Thymus (tissue), 11 donors: ENCODE data around the gene HPS5. TPM values are rescaled to one million over a fixed set of nuclear protein-coding genes. Genes with fewer than 3 reads are reported as not detected.
"Not testable (repeated sequence)": the region's sequence is repeated elsewhere in the genome, so short reads cannot be mapped to it uniquely, and the experiment has no call there.

Experiments used
- DNase-seq, 9 donors: peaks; one replicate each; pipeline ENCODE4 v3.0.0-alpha.2; 2013; ENCODE audit warnings: low spot score in 9 of 9, low read depth in 6 of 9, missing footprints in 1 of 9
- H3K27ac ChIP-seq, 2 donors: one replicate each; pipeline ENCODE4 v1.5.1; 2013; ENCODE audit warnings: control low read depth in 1 of 2, low read depth in 1 of 2, low read length in 1 of 2, mild to moderate bottlenecking in 1 of 2, moderate library complexity in 1 of 2
- H3K27me3 ChIP-seq, 2 donors: one replicate each; pipeline ENCODE4 v1.5.1; 2013; ENCODE audit warnings: low read length in 1 of 2; ENCODE audit not compliant: control insufficient read depth in 2 of 2, insufficient read depth in 1 of 2
- H3K36me3 ChIP-seq, 2 donors: one replicate each; pipeline ENCODE4 v1.5.1; 2013; ENCODE audit warnings: low read length in 1 of 2, mild to moderate bottlenecking in 1 of 2, moderate library complexity in 1 of 2; ENCODE audit not compliant: control insufficient read depth in 2 of 2, insufficient read depth in 2 of 2
- H3K4me1 ChIP-seq, 2 donors: one replicate each; pipeline ENCODE4 v1.5.1; 2013; ENCODE audit warnings: low read length in 2 of 2; ENCODE audit not compliant: control insufficient read depth in 2 of 2, insufficient read depth in 2 of 2
- H3K4me3 ChIP-seq, 2 donors: one replicate each; pipeline ENCODE4 v1.5.1; 2013; ENCODE audit warnings: low read length in 2 of 2, control low read depth in 1 of 2, mild to moderate bottlenecking in 1 of 2
- H3K9me3 ChIP-seq, 2 donors: one replicate each; pipeline ENCODE4 v1.5.1; 2013; ENCODE audit warnings: low read length in 1 of 2, mild to moderate bottlenecking in 1 of 2; ENCODE audit not compliant: control insufficient read depth in 2 of 2, insufficient read depth in 1 of 2
- WGBS: extraction: QIAGEN DNeasy Blood & Tissue Kit; methylation state at CpG from one replicate; pipeline ENCODE4 v1.1.7; 2013; 5-methylcytosine and 5-hydroxymethylcytosine counted together
- polyA plus RNA-seq: library from polyadenylated mRNA; stranded (reverse); fragments of 200-250 nt; gene quantifications from one replicate; pipeline ENCODE4 v1.2.3, GENCODE V29; 2013
- total RNA-seq: library from RNA; stranded (reverse); fragments of 120-200 nt; gene quantifications from one replicate; pipeline ENCODE4 v1.2.4, GENCODE V29; 2013
- donor health status: healthy.

The HPS5 gene
- total and polyA plus RNA-seq, 2 donors = 20.2 to 29.7 TPM

GRCh38 chr11:18254781-18255361 lies 67.1 kb downstream of the HPS5 start:
- no peak for DNase-seq
- Histone ChIP-seq H3K36me3 (no peaks in the 10 kb centered on the region), H3K27ac (no peak overlapping the region), H3K4me3 (no peak overlapping the region), H3K4me1 (no peaks in the 10 kb centered on the region), H3K9me3 (no peaks in the 10 kb centered on the region), H3K27me3 (peaks cover 2% of the 10 kb centered on the region in 2 donors)
- WGBS = 81% methylated on average over 2 of the region's 2 CpGs

- 86% methylated on average over 11 of the region's 11 CpGs for WGBS
- H3K4me3 ChIP-seq = no peak overlapping the region
- DNase-seq = no peak
- no peaks in the 10 kb centered on the region for H3K36me3 ChIP-seq
- H3K9me3 ChIP-seq = no peaks in the 10 kb centered on the region
- H3K4me1 ChIP-seq = no peaks in the 10 kb centered on the region
- peaks cover 2% of the 10 kb centered on the region in 2 donors for H3K27me3 ChIP-seq
- H3K27ac ChIP-seq = no peak overlapping the region
Measured at GRCh38 chr11:18253778-18254338, 68.1 kb downstream of the HPS5 start.

- H3K36me3 ChIP-seq = no peaks in the 10 kb centered on the region
- H3K9me3 ChIP-seq = no peaks in the 10 kb centered on the region
- H3K27me3 ChIP-seq = peaks cover 2% of the 10 kb centered on the region in 2 donors
- no peaks in the 10 kb centered on the region for H3K4me1 ChIP-seq
- H3K4me3 ChIP-seq = no peak overlapping the region
- no peak overlapping the region for H3K27ac ChIP-seq
- 95% methylated on average over 3 of the region's 3 CpGs for WGBS
- DNase-seq = no peak
Measured at GRCh38 chr11:18253233-18253632, 68.7 kb downstream of the HPS5 start.

- H3K9me3 ChIP-seq = no peaks in the 10 kb centered on the region
- no peaks in the 10 kb centered on the region for H3K4me1 ChIP-seq
- H3K27me3 ChIP-seq = peaks cover 0 to 2% of the 10 kb centered on the region in 2 donors
- H3K4me3 ChIP-seq = no peak within 1 kb of the TSS
- DNase-seq = no peak
- 78% methylated on average over 5 of the region's 5 CpGs for WGBS
- H3K27ac ChIP-seq = no peak within 1 kb of the TSS
- H3K36me3 ChIP-seq = no peaks in the 10 kb centered on the region
Measured at GRCh38 chr11:18248561-18248960, 73.4 kb downstream of the HPS5 start, which contains the start of gene SAA2. Gene SAA2 (minus strand): TSS chr11:18248668. CDS start chr11:18248011, 657 bp downstream.

GRCh38 chr11:18247191-18247581 lies 74.8 kb downstream of the HPS5 start:
- not testable (repeated sequence) for H3K4me3 ChIP-seq, H3K27me3 ChIP-seq, H3K9me3 ChIP-seq, DNase-seq, H3K27ac ChIP-seq, H3K36me3 ChIP-seq, H3K4me1 ChIP-seq
- 73% methylated on average over 4 of the region's 6 CpGs for WGBS

GRCh38 chr11:18246379-18247190 lies 75.4 kb downstream of the HPS5 start:
- not testable (repeated sequence) for H3K4me3 ChIP-seq, H3K36me3 ChIP-seq, H3K27ac ChIP-seq, H3K4me1 ChIP-seq, H3K27me3 ChIP-seq, H3K9me3 ChIP-seq, DNase-seq
- 69% methylated on average over 10 of the region's 11 CpGs for WGBS

- no peaks in the 10 kb centered on the region for H3K9me3 ChIP-seq
- H3K27me3 ChIP-seq = no peaks in the 10 kb centered on the region
- H3K4me1 ChIP-seq = no peaks in the 10 kb centered on the region
- H3K27ac ChIP-seq = no peak overlapping the region
- H3K4me3 ChIP-seq = no peak overlapping the region
- no peaks in the 10 kb centered on the region for H3K36me3 ChIP-seq
- no peak for DNase-seq
- WGBS = 80% methylated on average over 6 of the region's 6 CpGs
Measured at GRCh38 chr11:18245396-18245795, 76.5 kb downstream of the HPS5 start.

GRCh38 chr11:18243783-18244362 lies 78.1 kb downstream of the HPS5 start:
- no peak overlapping the region for H3K27ac ChIP-seq
- H3K9me3 ChIP-seq = no peaks in the 10 kb centered on the region
- H3K27me3 ChIP-seq = peaks cover 0 to 4% of the 10 kb centered on the region in 2 donors
- H3K36me3 ChIP-seq = no peaks in the 10 kb centered on the region
- DNase-seq = peak; percentile 19 to 78 (median 61)
- no peaks in the 10 kb centered on the region for H3K4me1 ChIP-seq
- 0% methylated on average over 1 of the region's 1 CpG for WGBS
- no peak overlapping the region for H3K4me3 ChIP-seq

GRCh38 chr11:18239655-18240054 lies 82.3 kb downstream of the HPS5 start:
- no peak for DNase-seq
- Histone ChIP-seq H3K4me1 (no peaks in the 10 kb centered on the region), H3K4me3 (no peak overlapping the region), H3K36me3 (no peaks in the 10 kb centered on the region), H3K9me3 (no peaks in the 10 kb centered on the region), H3K27me3 (peaks cover 0 to 6% of the 10 kb centered on the region in 2 donors), H3K27ac (no peak overlapping the region)
- 95% methylated on average over 1 of the region's 1 CpG for WGBS
